Aorta (tissue), 5 donors: ENCODE results near the gene NPAS3. TPM values are rescaled to one million over a fixed set of nuclear protein-coding genes. Genes with fewer than 3 reads are reported as not detected.

Experiments used
- ATAC-seq: fragments of 200-7000 bp; cut with Tn5 transposase; one replicate; pipeline ENCODE4 v1.9.1; 2022; ENCODE audit warnings: moderate library complexity; ENCODE audit not compliant: low FRiP score
- DNase-seq, 2 donors: peaks; one replicate each; pipeline ENCODE4 v3.0.0-alpha.2; 2020
- H3K27ac ChIP-seq, 2 donors: one replicate each; pipeline ENCODE4 v1.5.1; 2013; ENCODE audit warnings: low read length in 2 of 2, mild to moderate bottlenecking in 2 of 2, moderate library complexity in 2 of 2, control low read depth in 1 of 2, inconsistent platforms in 1 of 2, low read depth in 1 of 2
- H3K27me3 ChIP-seq, 2 donors: one replicate each; pipeline ENCODE4 v1.6.1; 2013; ENCODE audit warnings: control low read depth in 1 of 2, low read length in 1 of 2, mild to moderate bottlenecking in 1 of 2, moderate library complexity in 1 of 2; ENCODE audit not compliant: insufficient read depth in 2 of 2, control insufficient read depth in 1 of 2
- H3K36me3 ChIP-seq, 2 donors: one replicate each; pipeline ENCODE4 v1.6.1; 2013; ENCODE audit warnings: control low read depth in 1 of 2, low read length in 1 of 2, mild to moderate bottlenecking in 1 of 2; ENCODE audit not compliant: insufficient read depth in 2 of 2, control insufficient read depth in 1 of 2
- H3K4me1 ChIP-seq, 2 donors: one replicate each; pipeline ENCODE4 v1.6.1; 2013; ENCODE audit warnings: low read length in 2 of 2, control low read depth in 1 of 2, mild to moderate bottlenecking in 1 of 2, moderate library complexity in 1 of 2; ENCODE audit not compliant: insufficient read depth in 2 of 2, control insufficient read depth in 1 of 2
- H3K4me3 ChIP-seq, 2 donors: one replicate each; pipeline ENCODE4 v1.5.1; 2013; ENCODE audit warnings: low read length in 2 of 2, control low read depth in 1 of 2, mild to moderate bottlenecking in 1 of 2
- H3K9me3 ChIP-seq: one replicate; pipeline ENCODE4 v1.6.1; 2013; ENCODE audit warnings: mild to moderate bottlenecking, low read length; ENCODE audit not compliant: control insufficient read depth
- WGBS, 2 donors: extraction: QIAGEN DNeasy Blood & Tissue Kit; methylation state at CpG; one replicate each; pipeline ENCODE4 v1.1.7; 2013; 5-methylcytosine and 5-hydroxymethylcytosine counted together
- intact Hi-C, 2 donors: fragments of 100-400 bp; cut with DNase I; formaldehyde crosslinking; loops; one replicate each; pipeline versions ENCODE4 v1.14.2 to v1.15.0; 2022
- polyA plus RNA-seq, 2 donors: library from polyadenylated mRNA; stranded (reverse); fragments of 200-250 nt; gene quantifications; one replicate each; pipeline ENCODE4 v1.2.3, GENCODE V29; 2013
- total RNA-seq, 2 donors: library from RNA; stranded (reverse); fragmentation: NEBNext Ultra II Directional; extraction: Animal tissue kit (Norgen Biotek cat#: 25700); gene quantifications; one replicate each; pipeline ENCODE4 v1.2.1, GENCODE V29; 2021
- donor health status: healthy with polysubstance abuse.
- donor health status: Bipolar disorder and iron deficiency.
- donor health status: DM: no; HTN: no; CAD: no.
- donor health status: DM: no; HTN: no; CAD: no.
- donor health status: DM: yes; HTN: yes; CAD: no.

NPAS3 gene
- total and polyA plus RNA-seq, 4 donors: 0.13 to 4.3 (median 0.50) TPM

GRCh38 chr14:33103489-33103888 lies 164.8 kb downstream of the NPAS3 start:
- DNase-seq (no peak), ATAC-seq (no peak)
- H3K4me1 ChIP-seq: no peaks in the 10 kb centered on the region
- no peak overlapping the region for H3K27ac ChIP-seq
- 86 to 88% methylated on average over 3 of the region's 3 CpGs for WGBS, 2 donors
- no peaks in the 10 kb centered on the region for H3K36me3 ChIP-seq
- no peaks in the 10 kb centered on the region for H3K9me3 ChIP-seq
- intact Hi-C loops: no loop called here
- H3K4me3 ChIP-seq: no peak overlapping the region
- H3K27me3 ChIP-seq: no peaks in the 10 kb centered on the region

GRCh38 chr14:33103966-33104365 lies 165.3 kb downstream of the NPAS3 start:
- Histone ChIP-seq H3K9me3 (no peaks in the 10 kb centered on the region), H3K4me1 (no peaks in the 10 kb centered on the region), H3K27me3 (no peaks in the 10 kb centered on the region), H3K4me3 (no peak overlapping the region), H3K27ac (no peak overlapping the region), H3K36me3 (no peaks in the 10 kb centered on the region)
- WGBS, 2 donors: 72 to 81% methylated on average over 2 of the region's 2 CpGs
- intact Hi-C loops: no loop called here
- no peak for ATAC-seq
- no peak for DNase-seq

- Histone ChIP-seq H3K27ac (no peak overlapping the region), H3K36me3 (no peaks in the 10 kb centered on the region), H3K9me3 (no peaks in the 10 kb centered on the region), H3K27me3 (no peaks in the 10 kb centered on the region), H3K4me3 (no peak overlapping the region), H3K4me1 (no peaks in the 10 kb centered on the region)
- WGBS, 2 donors: 54 to 58% methylated on average over 8 of the region's 8 CpGs
- ATAC-seq (peak; percentile 29), DNase-seq (no peak)
- intact Hi-C loops: no loop called here
Observed at GRCh38 chr14:33110737-33111443, 172.2 kb downstream of the NPAS3 start.

GRCh38 chr14:33114331-33114730 lies 175.7 kb downstream of the NPAS3 start:
- Histone ChIP-seq H3K27me3 (no peaks in the 10 kb centered on the region), H3K4me1 (no peaks in the 10 kb centered on the region), H3K27ac (no peak overlapping the region), H3K4me3 (no peak overlapping the region), H3K36me3 (no peaks in the 10 kb centered on the region), H3K9me3 (no peaks in the 10 kb centered on the region)
- DNase-seq (no peak), ATAC-seq (no peak)
- 71 to 75% methylated on average over 3 of the region's 3 CpGs for WGBS, 2 donors
- intact Hi-C loops: no loop called here

GRCh38 chr14:33118668-33119067 lies 180.0 kb downstream of the NPAS3 start:
- DNase-seq (no peak), ATAC-seq (no peak)
- H3K36me3 ChIP-seq: no peaks in the 10 kb centered on the region
- no peaks in the 10 kb centered on the region for H3K9me3 ChIP-seq
- H3K27ac ChIP-seq: no peak overlapping the region
- intact Hi-C loops: no loop called here
- no peak overlapping the region for H3K4me3 ChIP-seq
- whole genome bisulfite sequencing, 2 donors: 4 to 9% methylated on average over 1 of the region's 1 CpG
- no peaks in the 10 kb centered on the region for H3K4me1 ChIP-seq
- H3K27me3 ChIP-seq: no peaks in the 10 kb centered on the region

GRCh38 chr14:33120341-33120740 lies 181.7 kb downstream of the NPAS3 start:
- Histone ChIP-seq H3K36me3 (no peaks in the 10 kb centered on the region), H3K27me3 (no peaks in the 10 kb centered on the region), H3K4me3 (no peak overlapping the region), H3K27ac (no peak overlapping the region), H3K4me1 (no peaks in the 10 kb centered on the region), H3K9me3 (no peaks in the 10 kb centered on the region)
- ATAC-seq (no peak), DNase-seq (no peak)
- WGBS, 2 donors: 61 to 80% methylated on average over 3 of the region's 3 CpGs
- intact Hi-C loops: no loop called here

- Histone ChIP-seq H3K27ac (no peak overlapping the region), H3K9me3 (no peaks in the 10 kb centered on the region), H3K27me3 (no peaks in the 10 kb centered on the region), H3K36me3 (no peaks in the 10 kb centered on the region), H3K4me3 (no peak overlapping the region), H3K4me1 (no peaks in the 10 kb centered on the region)
- 84 to 85% methylated on average over 4 of the region's 4 CpGs for WGBS, 2 donors
- intact Hi-C loops: no loop called here
- DNase-seq (no peak), ATAC-seq (no peak)
Observed at GRCh38 chr14:33120966-33121365, 182.3 kb downstream of the NPAS3 start.

- intact Hi-C loops: no loop called here
- no peaks in the 10 kb centered on the region for H3K4me1 ChIP-seq
- ATAC-seq: no peak
- no peak overlapping the region for H3K4me3 ChIP-seq
- H3K36me3 ChIP-seq: no peaks in the 10 kb centered on the region
- H3K27ac ChIP-seq: no peak overlapping the region
- WGBS, 2 donors: 65 to 79% methylated on average over 2 of the region's 2 CpGs
- H3K9me3 ChIP-seq: no peaks in the 10 kb centered on the region
- H3K27me3 ChIP-seq: no peaks in the 10 kb centered on the region
- DNase-seq: no peak
Observed at GRCh38 chr14:33123281-33123680, 184.6 kb downstream of the NPAS3 start.

GRCh38 chr14:33126433-33126832 lies 187.8 kb downstream of the NPAS3 start:
- no peak for ATAC-seq
- Histone ChIP-seq H3K27me3 (no peaks in the 10 kb centered on the region), H3K36me3 (no peaks in the 10 kb centered on the region), H3K9me3 (no peaks in the 10 kb centered on the region), H3K4me3 (no peak overlapping the region), H3K4me1 (no peaks in the 10 kb centered on the region), H3K27ac (no peak overlapping the region)
- 76 to 84% methylated on average over 1 of the region's 1 CpG for WGBS, 2 donors
- DNase-seq: no peak
- intact Hi-C loops: no loop called here
